ENCODE results near the gene TRUB1.

GRCh38 chr10:115022733-115023132 lies 84.7 kb downstream of the TRUB1 start:
- TF ChIP-seq, protein P1, sequence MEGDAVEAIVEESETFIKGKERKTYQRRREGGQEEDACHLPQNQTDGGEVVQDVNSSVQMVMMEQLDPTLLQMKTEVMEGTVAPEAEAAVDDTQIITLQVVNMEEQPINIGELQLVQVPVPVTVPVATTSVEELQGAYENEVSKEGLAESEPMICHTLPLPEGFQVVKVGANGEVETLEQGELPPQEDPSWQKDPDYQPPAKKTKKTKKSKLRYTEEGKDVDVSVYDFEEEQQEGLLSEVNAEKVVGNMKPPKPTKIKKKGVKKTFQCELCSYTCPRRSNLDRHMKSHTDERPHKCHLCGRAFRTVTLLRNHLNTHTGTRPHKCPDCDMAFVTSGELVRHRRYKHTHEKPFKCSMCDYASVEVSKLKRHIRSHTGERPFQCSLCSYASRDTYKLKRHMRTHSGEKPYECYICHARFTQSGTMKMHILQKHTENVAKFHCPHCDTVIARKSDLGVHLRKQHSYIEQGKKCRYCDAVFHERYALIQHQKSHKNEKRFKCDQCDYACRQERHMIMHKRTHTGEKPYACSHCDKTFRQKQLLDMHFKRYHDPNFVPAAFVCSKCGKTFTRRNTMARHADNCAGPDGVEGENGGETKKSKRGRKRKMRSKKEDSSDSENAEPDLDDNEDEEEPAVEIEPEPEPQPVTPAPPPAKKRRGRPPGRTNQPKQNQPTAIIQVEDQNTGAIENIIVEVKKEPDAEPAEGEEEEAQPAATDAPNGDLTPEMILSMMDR (conservative IDR thresholded peaks at IDR 0.05 in 1 of 2, IDR thresholded peaks at IDR 0.05 in 1 of 2; ENCODE audit: extremely low read depth in 1 of 2, insufficient read depth in 1 of 2, low read depth in 1 of 2, low read length in 2 of 2): no peak
- TF ChIP-seq EZH2 (IDR thresholded peaks at IDR 0.05; ENCODE audit: borderline replicate concordance, low read length): no peak
